GM18498 (cell line): ENCODE results near the gene RET.
A peak's percentile ranks its signal among the peaks of the same experiment; 100 is the strongest.

Source experiments
- ATAC-seq: cut with Tn5 transposase; IDR thresholded peaks from one replicate; pipeline ENCODE4 v1.9.1; 2021; ENCODE audit warnings: mild to moderate bottlenecking, moderate library complexity; ENCODE audit not compliant: unreplicated experiment

RET gene

DNA sequence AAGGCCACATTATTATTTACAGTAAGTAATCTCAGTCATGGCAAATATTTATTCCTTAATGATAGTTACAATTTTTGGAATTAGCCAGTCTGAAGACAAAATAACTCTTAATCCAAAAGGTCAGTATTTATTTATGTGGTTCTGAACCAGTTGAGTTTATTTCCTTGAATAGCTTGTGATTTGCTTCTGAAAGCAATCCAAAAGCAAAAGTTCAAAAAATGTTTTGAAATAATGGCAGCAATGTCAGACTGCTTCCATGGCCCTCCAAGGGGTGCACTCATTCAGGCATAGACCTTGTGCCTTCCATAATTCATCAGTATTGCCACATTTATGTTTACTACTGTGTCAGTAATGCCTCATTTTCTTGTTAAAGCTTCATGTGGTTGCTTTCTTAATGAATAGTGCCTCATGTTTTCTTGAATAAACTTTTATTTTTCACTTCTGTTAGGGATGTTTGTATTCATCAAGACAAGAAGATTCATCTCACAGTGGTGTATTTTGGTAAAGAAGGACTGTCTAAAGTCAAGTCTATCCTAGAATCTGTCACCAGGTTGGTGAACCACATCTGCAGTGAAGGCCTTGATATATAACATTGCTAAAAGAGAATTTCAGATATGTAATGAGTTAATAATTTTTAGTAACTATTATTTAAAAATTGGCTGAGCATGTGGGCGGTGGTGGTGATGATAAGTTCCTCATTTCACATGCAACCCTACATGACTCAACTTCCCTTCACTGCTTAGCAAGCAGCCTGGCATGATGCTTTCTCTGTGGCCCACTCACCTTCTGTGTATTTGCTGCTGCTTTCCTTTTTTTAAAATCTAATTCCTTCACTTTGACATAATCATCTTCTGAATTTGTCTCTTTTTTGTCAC lies 83.4 kb downstream of the RET start:
- ATAC-seq: peak; percentile 46

DNA sequence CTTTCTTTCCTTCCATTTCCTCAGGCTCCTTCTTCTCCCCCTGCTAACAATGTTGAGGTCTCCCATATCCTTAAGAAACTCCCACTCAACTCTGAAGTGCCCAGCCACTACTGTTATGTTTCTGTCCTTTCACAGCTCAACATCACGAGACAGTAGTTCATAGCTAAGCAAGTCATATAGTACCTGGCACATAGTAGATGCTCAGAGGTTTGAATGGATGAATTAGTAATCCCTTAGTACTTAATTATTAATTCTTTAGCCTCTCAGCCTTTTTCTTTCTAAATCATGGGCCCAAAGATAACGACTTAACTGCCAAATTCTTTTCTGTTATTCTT lies 84.0 kb downstream of the RET start:
- ATAC-seq: peak; percentile 71

DNA sequence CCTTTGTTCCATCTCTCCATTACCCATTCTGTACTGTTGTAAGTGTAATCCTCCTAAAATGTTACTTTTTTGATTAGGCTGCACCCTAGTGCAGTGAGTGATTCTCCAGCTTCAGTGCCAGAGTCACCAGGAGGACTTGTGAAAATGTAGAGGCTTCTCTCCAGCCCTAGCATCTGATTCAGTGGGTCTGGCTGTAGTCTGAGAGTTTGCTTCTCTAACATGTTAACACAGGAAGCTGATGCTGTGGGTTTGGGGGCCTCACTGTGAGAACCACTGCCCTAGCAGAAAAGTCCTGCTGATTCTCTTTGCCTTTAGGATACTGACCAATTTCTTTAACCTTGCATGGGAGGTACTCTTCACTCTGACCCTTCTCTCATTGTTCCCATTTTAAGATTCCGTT lies 85.7 kb downstream of the RET start:
- no peak for ATAC-seq

DNA sequence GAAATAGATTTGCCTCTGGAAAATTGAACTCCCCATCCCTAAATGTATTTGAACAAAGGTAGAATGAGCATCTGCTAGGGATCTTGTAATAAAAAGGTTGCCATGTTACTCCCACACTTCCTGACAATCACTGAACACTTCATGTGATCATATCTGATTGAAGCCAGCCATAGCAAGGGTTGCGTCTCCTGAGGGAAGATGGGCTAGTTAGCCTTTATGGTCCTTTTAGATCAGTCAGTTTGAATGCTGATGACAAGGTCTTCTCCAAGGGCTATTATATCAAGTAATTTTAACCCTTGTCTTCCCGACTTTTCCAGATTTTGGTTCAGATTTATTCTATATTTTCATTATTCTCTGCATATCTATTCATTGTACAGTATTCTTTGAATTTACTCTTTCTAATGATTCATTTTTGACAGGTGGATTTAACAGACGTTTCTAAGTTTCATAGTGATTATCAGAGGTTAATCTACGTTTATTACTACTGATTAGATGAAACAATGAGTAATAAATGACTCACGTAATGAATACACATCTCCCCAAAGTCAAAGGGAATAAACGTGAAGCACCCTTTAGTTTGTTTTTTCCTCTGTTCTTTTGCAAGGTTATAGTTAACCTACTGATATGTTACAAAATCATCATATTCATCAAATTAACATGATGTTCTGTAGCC lies 89.5 kb downstream of the RET start:
- ATAC-seq: no peak

DNA sequence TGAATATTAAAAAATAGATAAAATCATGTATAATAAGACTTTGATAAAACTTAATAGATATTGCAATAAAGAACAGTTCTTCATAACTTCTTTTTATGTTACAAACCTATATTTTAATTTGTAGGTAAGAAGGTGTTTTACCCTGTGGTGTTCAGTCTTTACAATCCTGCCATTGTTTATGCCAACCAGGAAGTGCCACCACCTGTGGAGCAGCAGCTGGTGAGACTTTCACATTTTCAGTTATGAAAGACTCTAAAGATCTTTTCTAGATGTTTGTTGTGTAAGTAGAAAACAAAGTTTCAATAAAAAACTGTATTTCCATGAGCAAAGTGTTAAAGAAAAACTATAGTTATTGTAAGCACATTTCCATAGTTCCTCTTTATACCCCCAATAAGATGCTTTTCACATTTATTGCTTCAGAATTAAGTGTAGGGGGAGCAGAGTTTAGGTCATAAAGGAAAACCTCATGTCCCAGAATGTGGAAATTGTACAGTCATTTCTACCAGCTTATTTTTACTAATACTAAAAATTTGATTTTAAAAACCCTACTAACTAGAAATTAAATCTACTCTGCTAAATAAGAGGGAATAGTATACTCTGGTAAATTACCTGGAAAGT lies 90.1 kb downstream of the RET start:
- ATAC-seq: peak; percentile 83

DNA sequence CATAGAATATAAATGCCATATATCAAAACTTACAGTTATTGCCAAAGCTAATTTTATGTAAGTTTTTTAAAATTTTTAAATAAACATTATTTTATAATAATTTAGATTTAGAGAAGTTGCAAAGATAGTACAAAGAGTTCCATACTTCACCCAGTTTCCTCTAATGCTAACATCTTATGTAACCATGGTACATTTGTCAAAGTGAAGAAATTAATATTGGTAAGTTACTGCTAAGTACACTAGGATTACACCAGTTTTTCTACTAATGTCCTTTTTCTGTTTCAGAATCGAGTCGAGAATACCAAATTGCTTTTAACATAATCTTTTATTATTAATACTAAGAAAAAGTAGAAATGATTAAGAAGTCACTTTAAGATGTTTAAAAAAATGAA lies 90.6 kb downstream of the RET start:
- no peak for ATAC-seq

DNA sequence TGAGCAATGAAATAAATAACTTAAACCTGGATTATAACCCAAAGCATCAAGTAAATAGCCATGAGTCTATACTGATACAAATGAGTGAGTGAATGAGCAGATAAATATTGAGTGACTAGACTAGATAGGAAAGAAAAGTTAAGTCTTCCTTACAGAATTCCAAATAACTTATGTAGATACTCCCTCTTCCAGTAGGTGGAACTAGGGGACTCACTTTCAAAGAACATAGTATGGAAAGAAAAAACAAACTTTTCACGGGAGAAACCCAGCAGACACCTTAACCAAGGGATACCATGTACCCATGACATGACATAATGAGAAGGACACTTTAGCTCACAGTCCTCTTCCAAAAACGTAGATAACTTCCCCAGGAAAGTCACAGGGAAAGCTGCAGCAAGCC lies 93.6 kb downstream of the RET start:
- ATAC-seq: no peak

DNA sequence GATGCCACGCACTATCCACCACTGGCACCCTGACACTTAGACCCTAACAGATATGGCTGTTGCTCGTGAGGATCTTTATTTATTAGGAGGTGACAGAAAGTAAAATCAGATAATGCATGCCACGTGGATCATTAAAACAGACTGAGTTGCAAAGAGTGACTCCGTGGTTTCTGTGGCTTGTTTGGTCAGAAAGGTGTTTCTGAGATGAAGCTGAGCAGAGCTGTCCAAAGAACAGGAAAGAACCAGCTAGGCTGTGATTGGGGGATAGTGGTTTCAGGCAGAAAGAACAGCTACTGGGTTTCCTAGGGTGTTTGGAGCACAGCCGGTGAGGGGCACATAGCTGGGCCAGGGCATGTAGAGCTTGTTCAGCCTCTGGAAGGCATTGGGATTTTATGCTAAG lies 95.8 kb downstream of the RET start:
- no peak for ATAC-seq

DNA sequence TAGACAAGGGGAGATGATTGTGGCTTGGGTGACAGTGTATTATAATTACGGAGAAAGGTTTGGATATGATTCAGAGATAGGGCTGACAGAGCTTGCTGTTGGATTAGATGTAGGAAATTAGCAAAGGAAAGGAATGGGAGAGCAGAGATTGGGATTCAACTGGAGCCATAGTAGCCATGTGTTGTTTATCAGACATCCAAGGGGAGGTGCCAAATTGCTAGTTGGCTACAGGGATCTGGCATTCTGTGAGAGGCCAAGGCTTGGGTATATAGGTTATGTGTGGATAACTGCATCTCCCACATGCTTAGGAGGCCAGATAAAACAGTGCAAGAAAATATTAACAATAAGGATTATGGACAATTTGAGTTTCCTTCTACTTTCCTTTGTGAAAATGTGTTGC lies 96.3 kb downstream of the RET start:
- ATAC-seq: no peak

DNA sequence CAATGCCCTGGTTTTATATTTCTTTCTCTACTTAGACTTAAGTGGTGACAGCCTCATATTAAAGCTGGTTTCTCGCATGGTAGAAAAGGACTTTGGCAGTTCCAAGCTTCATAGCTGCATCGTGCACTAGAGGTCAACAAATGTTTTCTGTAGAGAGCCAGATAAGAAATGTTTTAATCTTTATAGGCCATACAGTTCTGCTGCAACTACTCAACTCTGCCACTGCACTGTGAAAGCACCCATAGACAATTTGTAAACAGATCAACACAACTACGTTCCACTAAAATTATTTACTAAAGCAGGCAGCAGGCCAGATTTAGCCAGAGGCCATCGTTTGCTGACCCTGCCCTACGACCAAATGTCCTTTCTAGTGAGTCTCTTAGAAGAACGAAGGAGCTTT lies 98.1 kb downstream of the RET start:
- no peak for ATAC-seq

DNA sequence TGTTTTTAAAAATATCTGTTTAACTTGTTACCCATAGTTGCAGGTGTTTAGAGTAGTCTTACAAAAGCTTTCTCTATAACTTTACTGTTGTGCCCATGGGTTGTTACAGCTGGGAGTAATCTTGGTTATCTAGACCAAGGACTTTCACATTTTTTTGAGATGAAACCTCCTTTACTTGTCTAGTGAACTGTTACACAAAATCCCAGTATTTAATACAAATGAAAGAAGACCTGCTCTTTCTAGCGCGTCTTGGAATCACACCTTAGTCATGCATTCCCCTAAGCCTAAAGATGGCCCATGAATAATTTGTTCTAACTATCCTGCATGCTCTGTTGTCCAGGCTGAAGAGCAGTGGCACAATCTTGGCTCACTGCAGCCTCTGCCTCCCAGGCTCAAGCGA lies 99.4 kb downstream of the RET start:
- ATAC-seq: no peak

DNA sequence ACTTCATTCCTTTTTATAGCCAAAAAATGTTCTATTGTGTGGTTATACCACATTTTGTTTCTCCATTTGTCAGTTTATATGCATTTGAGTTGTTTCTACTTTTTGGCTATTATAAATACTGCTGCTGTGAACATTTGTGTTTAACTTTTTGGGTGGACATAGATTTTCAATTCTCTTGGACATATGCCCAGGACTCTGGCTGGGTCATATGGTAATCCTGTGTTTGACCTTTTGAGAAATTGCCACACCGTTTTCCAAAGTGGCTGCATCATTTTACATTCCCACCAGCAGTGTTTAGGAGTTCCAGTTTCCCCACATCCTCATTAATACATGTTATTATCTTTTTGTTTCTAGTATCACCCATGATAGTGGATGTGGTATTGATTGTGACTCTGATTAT lies 100.7 kb downstream of the RET start:
- ATAC-seq: no peak
